GM10266 (cell line): ENCODE measurements around the gene NEB.

Source experiments
- DNase-seq: peaks from one replicate; pipeline ENCODE4 v3.0.0; 2012; ENCODE audit errors: extremely low spot score
- TF ChIP-seq, protein P1 (sequence below): IDR thresholded peaks from 2 replicates; pipeline ENCODE4 v1.5.1; 2012; ENCODE audit warnings: mild to moderate bottlenecking, low read depth; ENCODE audit not compliant: control insufficient read depth, insufficient read depth; ENCODE audit errors: missing control alignments

Gene NEB

DNA sequence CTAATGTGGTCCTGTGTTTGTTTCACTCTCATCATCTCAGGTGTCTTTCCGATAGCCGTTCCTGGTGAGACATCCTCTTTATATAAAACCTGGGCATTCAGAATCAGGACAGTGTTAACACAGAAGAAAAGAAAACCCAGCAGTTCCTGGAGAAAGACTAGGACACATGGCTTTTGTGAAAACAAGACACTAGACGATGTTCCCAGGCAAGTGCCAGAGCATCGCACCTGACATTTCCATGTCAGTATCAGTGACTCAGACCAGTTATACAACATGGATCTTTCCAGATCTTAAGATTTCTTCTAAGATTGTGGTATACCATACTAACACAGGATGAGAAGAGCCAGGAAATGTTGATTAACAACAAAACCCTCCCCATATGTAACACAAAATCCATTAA, 228.1 kb downstream of the NEB start:
- TF ChIP-seq, protein P1, sequence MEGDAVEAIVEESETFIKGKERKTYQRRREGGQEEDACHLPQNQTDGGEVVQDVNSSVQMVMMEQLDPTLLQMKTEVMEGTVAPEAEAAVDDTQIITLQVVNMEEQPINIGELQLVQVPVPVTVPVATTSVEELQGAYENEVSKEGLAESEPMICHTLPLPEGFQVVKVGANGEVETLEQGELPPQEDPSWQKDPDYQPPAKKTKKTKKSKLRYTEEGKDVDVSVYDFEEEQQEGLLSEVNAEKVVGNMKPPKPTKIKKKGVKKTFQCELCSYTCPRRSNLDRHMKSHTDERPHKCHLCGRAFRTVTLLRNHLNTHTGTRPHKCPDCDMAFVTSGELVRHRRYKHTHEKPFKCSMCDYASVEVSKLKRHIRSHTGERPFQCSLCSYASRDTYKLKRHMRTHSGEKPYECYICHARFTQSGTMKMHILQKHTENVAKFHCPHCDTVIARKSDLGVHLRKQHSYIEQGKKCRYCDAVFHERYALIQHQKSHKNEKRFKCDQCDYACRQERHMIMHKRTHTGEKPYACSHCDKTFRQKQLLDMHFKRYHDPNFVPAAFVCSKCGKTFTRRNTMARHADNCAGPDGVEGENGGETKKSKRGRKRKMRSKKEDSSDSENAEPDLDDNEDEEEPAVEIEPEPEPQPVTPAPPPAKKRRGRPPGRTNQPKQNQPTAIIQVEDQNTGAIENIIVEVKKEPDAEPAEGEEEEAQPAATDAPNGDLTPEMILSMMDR, result no peak
- DNase-seq, result no peak

DNA sequence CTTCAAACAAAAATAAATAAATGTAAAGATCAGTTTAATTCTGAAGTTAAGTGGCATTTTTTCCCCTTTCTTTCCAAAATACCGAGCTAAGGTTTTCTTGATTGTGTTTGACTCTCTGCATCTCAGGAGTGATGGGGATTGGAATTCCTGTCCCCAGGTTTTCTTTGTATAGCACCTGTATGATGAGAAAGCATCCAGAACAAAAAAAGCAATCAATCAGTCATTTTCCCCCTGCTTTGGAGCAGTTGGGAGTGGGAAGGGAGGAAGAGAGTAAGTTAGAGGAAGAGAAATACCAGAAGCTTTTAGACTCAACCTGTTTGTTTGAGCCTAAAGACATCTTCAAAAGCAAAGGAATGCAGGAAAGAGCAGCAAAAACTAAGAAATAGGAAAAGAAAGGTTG, 236.1 kb downstream of the NEB start:
- no peak for DNase-seq
- TF ChIP-seq, protein P1, result no peak

DNA sequence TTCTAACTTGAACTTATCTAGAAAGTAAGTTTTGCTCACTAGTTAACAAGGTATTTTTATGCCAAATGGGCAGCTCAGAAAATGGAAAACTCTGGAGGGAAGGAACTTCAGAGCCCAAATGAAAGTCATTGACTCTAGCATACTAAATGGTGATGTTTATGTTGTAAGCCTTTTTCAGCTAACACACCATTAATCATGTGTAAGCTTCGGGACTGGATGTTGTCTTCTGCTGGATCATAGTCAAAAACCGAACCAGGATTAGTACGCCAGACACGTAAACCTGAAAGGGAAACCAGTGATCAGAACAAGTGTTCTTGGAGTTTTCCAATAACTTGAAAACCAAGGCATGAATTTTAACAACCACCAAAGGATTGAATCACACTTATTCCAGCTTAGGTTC, 242.8 kb downstream of the NEB start:
- TF ChIP-seq, protein P1, result no peak
- DNase-seq, result no peak

DNA sequence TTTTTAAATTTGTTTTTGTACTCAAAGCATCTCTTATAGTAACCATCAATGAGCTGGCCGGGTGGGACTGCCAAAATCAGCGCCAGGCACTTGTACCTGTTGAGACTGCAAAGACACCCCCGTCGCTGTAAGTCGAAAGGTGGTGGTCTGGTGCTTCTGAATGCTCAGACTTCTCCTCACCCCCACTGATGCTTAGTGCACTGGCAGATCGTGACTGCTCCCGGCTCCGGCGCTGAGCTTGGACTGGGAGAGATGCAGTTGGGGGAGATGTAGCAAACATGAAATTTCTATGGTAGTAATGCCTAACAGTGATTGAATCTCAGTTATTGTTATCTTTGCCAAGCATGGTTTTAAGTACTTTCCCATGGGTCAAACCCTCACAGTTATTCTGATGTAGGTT, 244.0 kb downstream of the NEB start:
- TF ChIP-seq, protein P1, result no peak

DNA sequence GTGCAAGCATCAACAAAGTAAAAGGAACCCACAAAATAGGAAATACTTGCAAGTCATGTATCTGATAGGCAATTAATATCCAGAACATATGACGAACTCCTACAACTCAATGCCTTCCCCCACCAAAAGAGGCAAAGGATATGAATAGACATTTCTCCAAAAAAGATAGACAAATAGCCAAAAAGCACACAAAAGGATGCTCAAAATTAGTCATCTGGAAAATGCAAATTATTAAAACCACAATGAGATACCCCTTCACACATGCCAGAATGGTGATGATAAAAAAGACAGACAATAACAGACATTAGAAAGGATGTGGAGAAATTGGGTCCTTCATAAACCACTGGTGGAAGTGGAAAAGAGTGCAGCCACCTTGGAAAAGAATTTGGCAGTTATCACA, 248.2 kb downstream of the NEB start:
- DNase-seq, result no peak
- TF ChIP-seq, protein P1, result no peak

More for the DNA sequence above, 244.0 kb downstream of the NEB start:
- no peak for DNase-seq

DNA sequence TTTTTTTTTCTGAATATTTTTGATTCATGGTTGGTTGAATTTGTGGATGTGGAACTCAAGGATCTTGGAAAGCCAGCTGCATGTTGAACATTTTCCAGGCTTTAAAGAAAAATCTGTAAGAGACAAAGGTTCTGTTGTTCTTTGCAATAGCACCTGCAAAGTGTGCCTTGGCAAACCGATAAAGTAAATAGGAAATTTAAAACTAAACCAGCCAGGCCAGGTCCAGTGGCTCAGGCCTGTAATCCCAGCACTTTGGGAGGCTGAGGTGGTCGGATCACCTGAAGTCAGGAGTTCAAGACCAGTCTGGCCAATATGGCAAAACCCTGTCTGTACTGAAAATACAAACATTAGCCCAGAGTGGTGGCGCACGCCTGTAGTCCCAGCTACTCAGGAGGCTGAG, 250.2 kb downstream of the NEB start:
- no peak for DNase-seq
- TF ChIP-seq, protein P1, result no peak

DNA sequence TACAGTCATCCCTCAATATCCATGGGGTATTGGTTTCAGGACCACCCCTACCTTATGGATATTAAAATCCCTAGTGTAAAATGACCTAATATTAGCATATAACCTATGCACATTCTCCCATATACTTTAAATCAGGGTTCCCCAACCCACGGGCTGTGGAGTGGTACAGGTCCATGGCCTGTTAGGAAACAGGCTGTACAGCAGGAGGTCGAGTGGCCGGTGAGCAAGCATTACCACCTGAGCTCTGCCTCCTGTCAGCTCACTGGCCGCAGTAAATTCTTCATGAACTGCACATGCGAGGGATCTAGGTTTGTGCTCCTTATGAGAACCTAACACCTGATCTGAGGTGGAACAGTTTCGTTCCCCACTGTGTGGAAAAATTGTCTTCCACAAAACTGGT, 250.7 kb downstream of the NEB start:
- TF ChIP-seq, protein P1, result no peak
- no peak for DNase-seq
